DMS53 treated with DMSO at 0.1 percent for 48 hours (cell line): ENCODE results near the gene ATP6V0A4.
"Not testable (repeated sequence)": the region's sequence is repeated elsewhere in the genome, so short reads cannot be mapped to it uniquely, and the experiment has no call there.

Experiments
- DNase-seq: peaks from one replicate; lab custom pipeline; 2025; ENCODE audit not compliant: unreplicated experiment; lab: John Stamatoyannopoulos, UW

Gene ATP6V0A4

GRCh38 chr7:138804618-138805017 lies 6.6 kb upstream of the ATP6V0A4 start:
- DNase-seq, result no peak

- no peak for DNase-seq
These were observed 4.7 kb upstream of the ATP6V0A4 start for GRCh38 chr7:138802706-138803105.

GRCh38 chr7:138801256-138801655 lies 3.3 kb upstream of the ATP6V0A4 start:
- DNase-seq, result no peak

GRCh38 chr7:138799336-138800000 lies 1.5 kb upstream of the ATP6V0A4 start:
- DNase-seq, result no peak

GRCh38 chr7:138798836-138799235 lies 840 bp upstream of the ATP6V0A4 start:
- DNase-seq, result no peak

- DNase-seq, result not testable (repeated sequence)
These were observed 950 bp downstream of the ATP6V0A4 start for GRCh38 chr7:138797046-138797445.

DNA sequence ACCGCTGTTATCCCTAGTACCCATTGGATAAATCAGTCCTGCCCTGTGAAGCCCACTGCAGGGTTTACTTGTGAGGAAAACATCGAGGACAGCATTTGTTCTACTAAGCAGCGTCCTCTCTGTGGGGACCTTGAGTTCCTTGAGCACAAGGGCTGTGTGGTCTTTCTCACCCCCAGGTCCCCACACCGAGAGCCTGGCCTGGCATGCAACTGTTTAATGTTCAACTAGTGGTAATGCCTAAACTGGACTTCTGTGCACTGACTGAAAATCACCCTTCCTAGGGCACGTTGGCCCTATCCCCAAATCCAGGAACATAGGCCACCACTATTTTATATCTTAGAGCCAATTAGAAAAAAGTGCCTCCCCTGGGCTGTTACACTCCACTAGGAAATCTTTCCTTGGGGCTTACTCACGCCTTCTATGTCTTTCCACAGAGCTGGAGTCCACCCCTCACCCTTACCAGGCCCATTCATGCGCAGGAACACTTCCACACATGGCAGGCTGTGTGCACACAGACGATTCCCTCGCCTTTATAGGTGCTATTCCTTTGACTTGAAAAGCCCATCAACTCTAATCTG lies 1.9 kb downstream of the ATP6V0A4 start:
- no peak for DNase-seq

DNA sequence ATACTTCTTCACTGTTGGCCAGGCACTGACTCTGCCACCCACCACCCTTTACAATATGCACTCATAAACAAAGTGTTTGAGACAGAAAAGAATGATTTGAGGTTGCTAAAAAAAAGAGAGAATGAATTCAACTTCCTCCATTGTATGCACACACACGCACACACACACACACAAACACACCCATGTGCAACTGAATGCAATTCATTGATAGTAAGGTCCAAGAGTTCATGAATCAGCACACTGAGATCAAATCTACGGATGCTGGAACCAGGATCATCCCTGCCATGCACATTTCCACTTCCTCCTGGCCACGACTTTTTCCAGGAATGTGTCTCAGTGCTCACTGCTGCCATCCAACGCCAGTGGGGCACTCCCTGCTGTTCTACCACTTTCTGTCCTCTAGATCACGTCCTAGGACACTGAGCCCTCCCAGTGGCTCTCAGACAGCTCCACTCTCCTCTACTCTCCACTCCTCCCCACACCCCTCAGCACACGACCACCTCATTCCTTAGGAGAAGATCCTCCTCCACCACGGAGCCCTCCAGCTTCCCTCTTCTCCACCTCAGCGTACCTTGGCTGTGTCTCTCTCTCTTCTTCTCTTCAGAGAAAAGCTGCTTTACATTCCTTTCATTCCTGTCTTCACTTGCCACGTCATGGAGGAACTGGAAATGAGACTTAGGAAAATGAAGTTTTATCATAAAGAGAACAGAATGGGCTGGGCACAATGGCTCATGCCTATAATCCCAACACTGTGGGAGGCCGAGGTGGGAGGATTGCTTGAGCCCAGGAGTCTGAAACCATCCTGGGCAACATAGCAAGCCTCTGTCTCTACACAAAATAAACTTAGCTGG lies 12.2 kb downstream of the ATP6V0A4 start:
- no peak for DNase-seq

DNA sequence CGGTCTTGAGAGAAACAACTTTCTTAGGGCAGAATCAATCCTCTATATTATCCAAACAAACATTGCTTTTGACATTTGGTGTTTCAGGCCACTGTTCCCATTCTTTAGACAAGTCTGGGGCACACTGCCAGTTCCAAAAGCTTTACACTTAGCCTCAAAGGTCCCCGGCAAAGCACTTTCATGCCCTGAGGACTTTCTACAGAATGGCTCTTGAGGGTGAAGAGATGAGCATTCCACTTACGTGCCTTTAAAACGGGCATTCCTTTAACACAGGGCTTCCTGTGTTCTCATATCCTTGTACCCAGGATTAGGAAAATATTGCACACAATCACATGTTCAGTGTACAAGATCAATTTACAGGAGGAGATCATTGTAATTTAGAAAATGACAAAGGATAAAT lies 13.3 kb downstream of the ATP6V0A4 start:
- no peak for DNase-seq

- no peak for DNase-seq
These were observed 17.0 kb downstream of the ATP6V0A4 start for GRCh38 chr7:138781004-138781403.

- peak; percentile 98 for DNase-seq
These were observed 21.7 kb downstream of the ATP6V0A4 start for GRCh38 chr7:138776166-138776833.

DNA sequence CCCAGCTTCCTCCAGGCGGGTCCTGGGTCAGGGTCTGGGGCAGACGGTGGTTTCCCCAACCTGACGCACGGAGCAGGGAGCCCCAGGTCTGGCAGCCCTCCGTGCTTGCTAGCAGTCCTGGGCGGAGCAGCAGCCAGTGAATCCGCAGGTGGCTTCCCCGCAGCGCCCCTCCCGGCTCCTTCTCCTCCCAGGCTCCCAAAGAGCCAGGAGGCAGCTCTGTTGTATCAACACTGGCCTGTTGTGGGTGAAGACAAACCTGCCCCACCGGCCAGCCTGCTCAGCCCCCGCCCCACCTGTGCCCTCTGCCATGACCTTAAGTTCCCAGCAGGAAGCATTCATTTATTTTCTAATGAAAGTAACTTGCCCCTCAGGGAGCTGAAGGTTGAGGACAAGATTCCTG lies 24.2 kb downstream of the ATP6V0A4 start:
- DNase-seq, result peak; percentile 87

GRCh38 chr7:138773176-138773575 lies 24.8 kb downstream of the ATP6V0A4 start:
- DNase-seq, result no peak

DNA sequence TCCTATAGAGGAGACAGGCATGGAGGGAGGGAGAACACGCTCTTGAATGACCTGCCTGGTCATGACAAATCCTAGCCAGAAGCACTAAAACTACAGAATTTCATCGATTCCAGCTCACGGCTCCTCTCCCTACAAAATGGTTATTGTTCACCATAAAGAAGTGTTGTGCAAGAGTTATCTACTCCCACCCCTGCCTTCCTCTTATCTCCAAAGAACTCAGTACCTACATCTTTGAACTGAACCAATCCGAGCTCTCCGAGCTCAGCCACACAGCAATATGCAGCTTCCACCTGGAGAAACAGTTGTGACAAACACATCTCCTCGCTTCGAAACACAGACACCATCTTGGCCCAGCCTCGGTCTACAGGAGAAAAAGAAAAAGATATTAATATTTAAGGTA lies 27.1 kb downstream of the ATP6V0A4 start:
- no peak for DNase-seq

- no peak for DNase-seq
These were observed 29.8 kb downstream of the ATP6V0A4 start for GRCh38 chr7:138768241-138768640.

- no peak for DNase-seq
These were observed 41.3 kb downstream of the ATP6V0A4 start for GRCh38 chr7:138756591-138757242.

DNA sequence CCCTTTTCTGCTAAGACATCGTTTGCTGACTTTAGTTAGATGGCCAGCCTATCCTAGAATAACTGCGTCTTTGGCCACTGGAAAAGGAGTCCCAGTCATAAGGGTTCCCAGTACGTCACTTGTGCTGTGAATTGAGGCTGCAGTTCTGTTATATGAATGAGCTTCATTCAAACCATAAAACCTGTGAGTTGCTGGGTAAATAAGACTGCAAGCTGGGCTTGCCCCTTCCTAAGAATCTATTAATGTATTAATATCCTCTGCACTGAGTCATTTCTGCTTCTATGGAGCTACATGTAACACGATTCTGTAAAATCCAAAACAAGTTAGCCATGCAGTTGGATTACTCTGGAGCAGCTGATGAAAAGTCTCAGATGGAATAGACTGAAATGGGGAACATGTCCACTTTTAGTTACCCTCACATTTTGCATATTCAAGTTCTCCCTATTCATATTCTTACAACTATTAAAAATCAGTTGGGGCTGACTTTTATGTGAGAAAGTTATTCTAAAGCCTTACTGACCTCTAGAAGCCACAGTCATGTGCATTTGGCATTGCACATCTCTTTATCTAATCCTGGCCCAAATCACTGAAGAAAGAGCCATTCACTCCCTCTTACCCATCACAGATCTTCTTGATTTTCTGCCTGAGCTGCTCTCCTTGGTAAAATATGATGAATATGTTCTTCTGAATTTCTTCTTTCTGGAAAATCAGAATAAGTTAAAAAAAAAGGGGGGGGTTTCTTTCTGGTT lies 42.0 kb downstream of the ATP6V0A4 start:
- DNase-seq, result no peak

- no peak for DNase-seq
These were observed 42.7 kb downstream of the ATP6V0A4 start for GRCh38 chr7:138755331-138755747.

GRCh38 chr7:138753610-138754009 lies 44.4 kb downstream of the ATP6V0A4 start:
- DNase-seq, result no peak

DNA sequence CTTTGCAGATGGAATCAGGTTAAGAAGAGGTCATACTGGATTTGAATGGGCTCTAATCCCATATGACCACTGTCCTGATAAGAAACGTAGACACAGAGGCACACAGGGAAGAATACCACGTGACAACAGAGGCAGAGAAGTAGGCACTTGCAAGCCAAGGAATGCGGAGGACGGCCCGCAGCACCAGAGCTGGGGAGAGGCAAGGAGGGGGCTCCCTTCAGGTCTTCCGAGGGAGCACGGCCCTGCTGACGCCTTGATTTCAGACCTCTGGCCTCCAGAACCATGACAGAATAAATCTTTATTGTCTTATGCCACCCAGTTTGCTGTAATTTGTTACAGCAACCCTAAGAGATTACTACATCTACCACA lies 44.9 kb downstream of the ATP6V0A4 start:
- DNase-seq, result peak; percentile 88
